A549 (cell line): ENCODE data around the gene SLC12A9. TPM values are rescaled to one million over a fixed set of nuclear protein-coding genes. Genes with fewer than 3 reads are reported as not detected.

ENCODE experiments used
- ATAC-seq, 2 experiments: fragments of 200-7000 bp in 1 of 2; fragments of >200 bp in 1 of 2; cut with Nextera tagmentation in 1 of 2; cut with Tn5 transposase in 1 of 2; 3 replicates each; pipeline versions ENCODE4 v1.8.0 to v1.9.1; 2018 to 2020; ENCODE audit warnings: mild to moderate bottlenecking in 1 of 2, moderate library complexity in 1 of 2
- CTCF ChIA-PET: fragments of 300-600 bp; sonication (Branson Sonifier 250); formaldehyde crosslinking; extraction: SDS; loops from one replicate; lab custom pipeline; 2021; ENCODE audit warnings: antibody characterized with exemption, inconsistent platforms; lab: Yijun Ruan, JAX
- POLR2A ChIA-PET: fragments of 350-600 bp; formaldehyde crosslinking; extraction: SDS; loops from one replicate; lab custom pipeline; 2021; ENCODE audit warnings: antibody characterized with exemption, inconsistent platforms; lab: Yijun Ruan, JAX
- DNase-seq, 2 experiments: peaks; one replicate each; pipeline versions ENCODE4 v3.0.0 to v3.0.0-alpha.2; 2011 to 2016; ENCODE audit warnings: low read depth in 1 of 2, low spot score in 1 of 2
- FAIRE-seq: peaks from 2 replicates; lab custom pipeline; 2011; peaks lifted over from hg19 to GRCh38; lab: Jason Lieb, UNC
- H3K27ac ChIP-seq, 2 experiments: fragments of >200 bp; sonication (Bioruptor Twin); formaldehyde crosslinking; 3 replicates each; pipeline ENCODE4 v1.5.1; 2016 to 2017
- H3K4me1 ChIP-seq: fragments of >200 bp; sonication (Bioruptor Twin); formaldehyde crosslinking; 3 replicates; pipeline ENCODE4 v1.6.1; 2016
- H3K4me2 ChIP-seq: fragments of >200 bp; sonication (Bioruptor Twin); formaldehyde crosslinking; 3 replicates; pipeline ENCODE4 v1.6.1; 2016
- H3K4me3 ChIP-seq: fragments of >200 bp; sonication (Bioruptor Twin); formaldehyde crosslinking; 3 replicates; pipeline ENCODE4 v1.5.1; 2016
- H3K9me3 ChIP-seq: fragments of >200 bp; sonication (Bioruptor Twin); formaldehyde crosslinking; 3 replicates; pipeline ENCODE4 v1.6.1; 2016
- BHLHE40 ChIP-seq: IDR thresholded peaks from 2 replicates; pipeline ENCODE4 v1.6.1; 2012; ENCODE audit warnings: low read depth, low read length, inconsistent platforms
- CBX2 ChIP-seq: fragments of 200-600 bp; sonication (generic); IDR thresholded peaks from 2 replicates; pipeline ENCODE4 v1.6.1; 2016; ENCODE audit warnings: low read depth, mild to moderate bottlenecking, borderline replicate concordance
- CEBPB ChIP-seq, 2 experiments: fragments of >200 bp in 1 of 2; sonication (Bioruptor Twin) in 1 of 2; formaldehyde crosslinking in 1 of 2; IDR thresholded peaks; 2 replicates each; pipeline ENCODE4 v1.6.1; 2012 to 2016
- EHF ChIP-seq: fragments of 250-450 bp; sonication (Bioruptor Pico); IDR thresholded peaks from 2 replicates; pipeline ENCODE4 v1.5.0; 2020; ENCODE audit warnings: mild to moderate bottlenecking
- EHMT2 ChIP-seq: fragments of 200-600 bp; sonication (generic); IDR thresholded peaks from 2 replicates; pipeline ENCODE4 v1.6.1; 2016; ENCODE audit warnings: antibody characterized with exemption, low read depth, mild to moderate bottlenecking, moderate library complexity
- ESRRA ChIP-seq: fragments of 150-350 bp; IDR thresholded peaks from 2 replicates; pipeline ENCODE4 v1.6.1; 2014; ENCODE audit warnings: mild to moderate bottlenecking, low read length, borderline replicate concordance
- GATA3 ChIP-seq: IDR thresholded peaks from 2 replicates; pipeline ENCODE4 v1.6.1; 2012; ENCODE audit warnings: borderline replicate concordance
- HOXA7 ChIP-seq: fragments of 250-450 bp; sonication (Bioruptor Pico); IDR thresholded peaks from 2 replicates; pipeline ENCODE4 v1.5.0; 2020; ENCODE audit warnings: mild to moderate bottlenecking, moderate library complexity
- HOXB13 ChIP-seq: fragments of 250-450 bp; sonication (Bioruptor Pico); IDR thresholded peaks from 2 replicates; pipeline ENCODE4 v1.5.0; 2020; ENCODE audit warnings: low read depth, mild to moderate bottlenecking, moderate library complexity
- HOXB5 ChIP-seq: fragments of 250-450 bp; sonication (Bioruptor Pico); IDR thresholded peaks from 2 replicates; pipeline ENCODE4 v1.5.0; 2020; ENCODE audit warnings: mild to moderate bottlenecking, moderate library complexity
- MAZ ChIP-seq: fragments of 150-350 bp; IDR thresholded peaks from 2 replicates; pipeline ENCODE4 v1.6.1; 2014; ENCODE audit warnings: antibody characterized with exemption, low read depth, low read length, borderline replicate concordance
- NPAS2 ChIP-seq: fragments of 250-450 bp; sonication (Bioruptor Pico); IDR thresholded peaks from 2 replicates; pipeline ENCODE4 v1.8.0; 2022; ENCODE audit warnings: mild to moderate bottlenecking, moderate library complexity, borderline replicate concordance
- NR3C1 ChIP-seq: fragments of >200 bp; sonication (Bioruptor Twin); formaldehyde crosslinking; IDR thresholded peaks from 3 replicates; pipeline ENCODE4 v1.6.1; 2017
- POLR2A ChIP-seq: IDR thresholded peaks from 2 replicates; pipeline ENCODE4 v1.6.1; 2012; ENCODE audit warnings: mild to moderate bottlenecking, low read length
- POLR2AphosphoS2 ChIP-seq: conservative IDR thresholded peaks from 2 replicates; pipeline ENCODE4 v1.6.1; 2012; ENCODE audit warnings: low read length, improper control_type of control experiment, inconsistent platforms
- RARB ChIP-seq: fragments of 250-450 bp; sonication (Bioruptor Pico); IDR thresholded peaks from 2 replicates; pipeline ENCODE4 v1.8.0; 2021; ENCODE audit warnings: mild to moderate bottlenecking, moderate library complexity
- RFX5 ChIP-seq: fragments of 450-650 bp; IDR thresholded peaks from 2 replicates; pipeline ENCODE4 v1.7.1; 2014; ENCODE audit warnings: antibody characterized with exemption, mild to moderate bottlenecking, moderate library complexity
- TFCP2L1 ChIP-seq: fragments of 250-450 bp; sonication (Bioruptor Pico); IDR thresholded peaks from 2 replicates; pipeline ENCODE4 v1.5.0; 2021; ENCODE audit warnings: mild to moderate bottlenecking
- ZNF302 ChIP-seq: fragments of 250-450 bp; sonication (Bioruptor Pico); IDR thresholded peaks from 2 replicates; pipeline ENCODE4 v1.9.0; 2021; ENCODE audit warnings: inconsistent platforms, mild to moderate bottlenecking, moderate library complexity
- ZSCAN20 ChIP-seq: fragments of 250-450 bp; sonication (Bioruptor Pico); IDR thresholded peaks from 2 replicates; pipeline ENCODE4 v1.8.0; 2022; ENCODE audit warnings: mild to moderate bottlenecking, moderate library complexity
- WGBS: methylation state at CpG from one replicate; pipeline ENCODE4 v1.1.6; 2017; ENCODE audit errors: missing lambda C conversion rate; 5-methylcytosine and 5-hydroxymethylcytosine counted together
- polyA plus RNA-seq, 4 experiments: library from polyadenylated mRNA; depleted of rRNA in 3 of 4; stranded (reverse); fragments of >200 nt; fragmentation: RNase III in 1 of 4; extraction: RNeasy Plus Mini Kit Qiagen cat#74134 plus additional on column Dnase treatment in 1 of 4; gene quantifications; 2 replicates in 3 of 4; 3 replicates in 1 of 4; pipeline ENCODE4 v1.2.3, GENCODE V29; 2011 to 2017
- TF ChIP-seq, protein P1 (sequence below): fragments of >200 bp; sonication (Bioruptor Twin); formaldehyde crosslinking; IDR thresholded peaks from 3 replicates; pipeline ENCODE4 v1.5.1; 2016
- TF ChIP-seq, protein P2 (sequence below): fragments of >200 bp; sonication (Bioruptor Twin); formaldehyde crosslinking; IDR thresholded peaks from 2 replicates; pipeline ENCODE4 v1.6.1; 2016
- TF ChIP-seq, protein P3 (sequence below): fragments of 250-450 bp; sonication (Bioruptor Pico); IDR thresholded peaks from 2 replicates; pipeline ENCODE4 v1.5.0; 2021; ENCODE audit warnings: mild to moderate bottlenecking, moderate library complexity, borderline replicate concordance
- TF ChIP-seq, protein P4 (sequence below): fragments of 250-450 bp; sonication (Bioruptor Pico); IDR thresholded peaks from 2 replicates; pipeline ENCODE4 v1.5.0; 2020; ENCODE audit warnings: low read depth, mild to moderate bottlenecking, moderate library complexity

Gene SLC12A9
- polyA plus RNA-seq, 2 of the 4 experiments (the other 2 are of a cell fraction) = 6.2 to 13.4 TPM

DNA sequence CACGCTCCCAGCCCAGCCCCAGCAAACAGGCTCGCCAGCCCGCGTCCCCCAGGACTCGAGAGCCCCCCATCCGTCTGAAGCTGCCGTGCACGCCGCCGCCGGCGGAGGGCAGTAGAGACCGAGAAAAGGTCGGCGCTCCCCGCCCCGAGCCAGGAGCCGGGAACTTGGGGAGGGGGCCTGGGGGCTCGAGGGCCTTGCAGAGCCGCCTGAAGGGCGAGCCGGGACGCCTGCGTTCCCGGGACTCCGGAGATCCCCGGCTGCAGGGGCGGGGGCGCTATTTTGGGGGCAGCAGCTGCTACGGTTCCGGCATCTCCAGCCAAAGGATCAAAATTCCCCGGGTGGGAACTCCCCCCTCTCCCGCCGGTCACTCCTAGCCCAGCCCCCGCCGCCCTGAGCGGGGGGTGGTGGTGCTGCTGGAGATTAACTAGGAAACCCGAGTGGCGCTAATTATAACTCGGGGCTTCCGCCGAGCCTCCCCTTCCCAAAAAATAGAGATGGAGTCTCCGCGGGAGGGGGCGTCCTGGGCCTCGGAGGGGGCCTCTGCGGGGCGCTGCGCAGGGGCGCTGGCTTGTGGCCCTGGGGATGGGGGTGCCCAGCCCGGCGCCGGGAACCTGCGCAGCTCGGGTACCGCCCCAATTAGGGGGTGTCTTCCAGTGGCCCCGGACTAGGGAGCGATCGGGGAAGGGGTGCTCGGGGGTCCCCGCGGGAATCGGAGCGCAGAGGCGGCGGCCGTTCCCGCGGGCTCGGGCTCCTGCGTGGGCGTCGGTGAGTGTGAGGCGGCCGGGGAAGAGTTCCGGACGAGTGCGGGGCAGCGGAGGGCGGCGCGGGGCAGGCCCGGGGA, 42.6 kb downstream of the SLC12A9 start (continued):
- no peak for TF ChIP-seq HOXA7
- no peak for TF ChIP-seq TFCP2L1 (CRISPR knock-in tag)
- TF ChIP-seq, protein P1, sequence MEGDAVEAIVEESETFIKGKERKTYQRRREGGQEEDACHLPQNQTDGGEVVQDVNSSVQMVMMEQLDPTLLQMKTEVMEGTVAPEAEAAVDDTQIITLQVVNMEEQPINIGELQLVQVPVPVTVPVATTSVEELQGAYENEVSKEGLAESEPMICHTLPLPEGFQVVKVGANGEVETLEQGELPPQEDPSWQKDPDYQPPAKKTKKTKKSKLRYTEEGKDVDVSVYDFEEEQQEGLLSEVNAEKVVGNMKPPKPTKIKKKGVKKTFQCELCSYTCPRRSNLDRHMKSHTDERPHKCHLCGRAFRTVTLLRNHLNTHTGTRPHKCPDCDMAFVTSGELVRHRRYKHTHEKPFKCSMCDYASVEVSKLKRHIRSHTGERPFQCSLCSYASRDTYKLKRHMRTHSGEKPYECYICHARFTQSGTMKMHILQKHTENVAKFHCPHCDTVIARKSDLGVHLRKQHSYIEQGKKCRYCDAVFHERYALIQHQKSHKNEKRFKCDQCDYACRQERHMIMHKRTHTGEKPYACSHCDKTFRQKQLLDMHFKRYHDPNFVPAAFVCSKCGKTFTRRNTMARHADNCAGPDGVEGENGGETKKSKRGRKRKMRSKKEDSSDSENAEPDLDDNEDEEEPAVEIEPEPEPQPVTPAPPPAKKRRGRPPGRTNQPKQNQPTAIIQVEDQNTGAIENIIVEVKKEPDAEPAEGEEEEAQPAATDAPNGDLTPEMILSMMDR = peak; percentile 94
- TF ChIP-seq ZSCAN20 (CRISPR knock-in tag) = no peak
- TF ChIP-seq NR3C1 = no peak

DNA sequence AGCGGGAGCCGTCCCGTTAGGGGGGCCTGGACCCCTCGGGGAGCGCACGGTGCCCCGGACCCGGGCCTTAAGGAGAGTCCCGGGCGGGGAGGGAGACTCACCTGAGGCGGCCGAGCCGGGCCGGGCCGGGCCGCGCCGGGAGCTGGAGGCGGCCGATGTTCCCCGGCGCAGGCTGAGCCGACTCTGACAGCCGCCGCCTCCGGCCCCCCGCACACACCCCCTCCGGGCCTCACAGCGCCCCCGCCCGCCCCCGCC, 43.1 kb downstream of the SLC12A9 start, which contains the start of gene ACHE:
Gene ACHE, minus strand, starts transcription at position 188 of the 255 bp plus-strand sequence. CDS start 1,656 bp downstream, outside the sequence.
- ChIA-PET POLR2A (interaction anchor here (1.1 kb wide), 1 partner anchor 163 kb away, joined by 3 read pairs; no protein-coding TSS in a partner anchor), CTCF (interaction anchor here (0.6 to 5.0 kb wide), 23 partner anchors 9 to 396 kb away, joined by 3 to 71 read pairs (median 10); partner anchors contain the start of genes PLOD3, SLC12A9 and ZNHIT1)
- ATAC-seq = peak; percentile 31 to 59; a peak in 3 of 6 replicates
- Histone ChIP-seq H3K27ac (peak within 1 kb of the TSS; percentile 20 to 69; a peak in 5 of 6 replicates), H3K9me3 (no peaks in the 10 kb centered on the region), H3K4me1 (peaks cover 32% of the 10 kb centered on the region), H3K4me2 (peak within 1 kb of the TSS; percentile 98), H3K4me3 (peak within 1 kb of the TSS; percentile 49)
- no peak for TF ChIP-seq HOXB5 (CRISPR knock-in tag)
- no peak for TF ChIP-seq EHMT2
- TF ChIP-seq, protein P2, sequence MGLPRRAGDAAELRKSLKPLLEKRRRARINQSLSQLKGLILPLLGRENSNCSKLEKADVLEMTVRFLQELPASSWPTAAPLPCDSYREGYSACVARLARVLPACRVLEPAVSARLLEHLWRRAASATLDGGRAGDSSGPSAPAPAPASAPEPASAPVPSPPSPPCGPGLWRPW = no peak
- TF ChIP-seq BHLHE40 = no peak
- TF ChIP-seq CBX2 = no peak
- TF ChIP-seq POLR2AphosphoS2 = no peak
- no peak for TF ChIP-seq EHF (CRISPR knock-in tag)
- no peak for TF ChIP-seq RFX5
- no peak for TF ChIP-seq RARB (CRISPR knock-in tag)
- TF ChIP-seq, protein P3, sequence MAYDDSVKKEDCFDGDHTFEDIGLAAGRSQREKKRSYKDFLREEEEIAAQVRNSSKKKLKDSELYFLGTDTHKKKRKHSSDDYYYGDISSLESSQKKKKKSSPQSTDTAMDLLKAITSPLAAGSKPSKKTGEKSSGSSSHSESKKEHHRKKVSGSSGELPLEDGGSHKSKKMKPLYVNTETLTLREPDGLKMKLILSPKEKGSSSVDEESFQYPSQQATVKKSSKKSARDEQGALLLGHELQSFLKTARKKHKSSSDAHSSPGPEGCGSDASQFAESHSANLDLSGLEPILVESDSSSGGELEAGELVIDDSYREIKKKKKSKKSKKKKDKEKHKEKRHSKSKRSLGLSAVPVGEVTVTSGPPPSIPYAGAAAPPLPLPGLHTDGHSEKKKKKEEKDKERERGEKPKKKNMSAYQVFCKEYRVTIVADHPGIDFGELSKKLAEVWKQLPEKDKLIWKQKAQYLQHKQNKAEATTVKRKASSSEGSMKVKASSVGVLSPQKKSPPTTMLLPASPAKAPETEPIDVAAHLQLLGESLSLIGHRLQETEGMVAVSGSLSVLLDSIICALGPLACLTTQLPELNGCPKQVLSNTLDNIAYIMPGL (CRISPR knock-in tag) = no peak
- no peak for TF ChIP-seq POLR2A
- TF ChIP-seq GATA3 = no peak
- no peak for TF ChIP-seq MAZ
- no peak for TF ChIP-seq ZNF302
- TF ChIP-seq CEBPB (IDR thresholded peaks at IDR 0.05) = no peak
- no peak for TF ChIP-seq NPAS2 (CRISPR knock-in tag)
- TF ChIP-seq, protein P4, sequence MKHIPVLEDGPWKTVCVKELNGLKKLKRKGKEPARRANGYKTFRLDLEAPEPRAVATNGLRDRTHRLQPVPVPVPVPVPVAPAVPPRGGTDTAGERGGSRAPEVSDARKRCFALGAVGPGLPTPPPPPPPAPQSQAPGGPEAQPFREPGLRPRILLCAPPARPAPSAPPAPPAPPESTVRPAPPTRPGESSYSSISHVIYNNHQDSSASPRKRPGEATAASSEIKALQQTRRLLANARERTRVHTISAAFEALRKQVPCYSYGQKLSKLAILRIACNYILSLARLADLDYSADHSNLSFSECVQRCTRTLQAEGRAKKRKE = no peak
- no peak for TF ChIP-seq ESRRA
- no peak for TF ChIP-seq HOXB13 (CRISPR knock-in tag)
- no peak for FAIRE-seq
- DNase-seq = no peak
- WGBS = 0% methylated on average over 10 of the region's 32 CpGs
